Measurements from ENCODE around the gene FUBP3. TPM values are rescaled to one million over a fixed set of nuclear protein-coding genes. Genes with fewer than 3 reads are reported as not detected.

Gene FUBP3
- total RNA-seq, 4 donors from 2014 or later, result 40.6 to 64.8 (median 46.4) TPM

GRCh38 chr9:130668659-130669058 is 89.3 kb downstream of the FUBP3 start:
- TF ChIP-seq CTCF (IDR thresholded peaks at IDR 0.05), result no peak
- TF ChIP-seq POLR2AphosphoS5 (IDR thresholded peaks at IDR 0.05), result no peak
- no peak for TF ChIP-seq POLR2A (IDR thresholded peaks at IDR 0.05; ENCODE audit: low read depth)
- no peak for TF ChIP-seq EP300 (IDR thresholded peaks at IDR 0.05)
- Histone ChIP-seq H3K4me3 (no peak overlapping the region), H3K36me3 (no peaks in the 10 kb centered on the region), H3K9me3 (no peaks in the 10 kb centered on the region), H3K4me1 (peaks cover 29 to 33% (median 32%) of the 10 kb centered on the region in 4 donors), H3K27ac (replicated peaks in 1 of 4) (no peak overlapping the region), H3K27me3 (peaks cover 3 to 52% (median 38%) of the 10 kb centered on the region in 4 donors)
- intact Hi-C loops (cut with DNase I), result no loop called here
- DNase-seq (ENCODE audit: extremely low spot score), result no peak
- WGBS, result 72% methylated on average over 8 of the region's 12 CpGs

- WGBS, result 93% methylated on average over 4 of the region's 4 CpGs
- H3K4me1 ChIP-seq, result peaks cover 17 to 20% (median 18%) of the 10 kb centered on the region in 4 donors
- H3K9me3 ChIP-seq, result no peaks in the 10 kb centered on the region
- no peak overlapping the region for H3K4me3 ChIP-seq
- DNase-seq (ENCODE audit: extremely low spot score), result no peak
- H3K27ac ChIP-seq (replicated peaks in 1 of 4), result no peak overlapping the region
- peaks cover 0 to 39% (median 25%) of the 10 kb centered on the region in 4 donors for H3K27me3 ChIP-seq
- no peak for TF ChIP-seq EP300 (IDR thresholded peaks at IDR 0.05)
- TF ChIP-seq POLR2AphosphoS5 (IDR thresholded peaks at IDR 0.05), result no peak
- TF ChIP-seq POLR2A (IDR thresholded peaks at IDR 0.05; ENCODE audit: low read depth), result no peak
- TF ChIP-seq CTCF (IDR thresholded peaks at IDR 0.05), result no peak
- no peaks in the 10 kb centered on the region for H3K36me3 ChIP-seq
- intact Hi-C loops (cut with DNase I), result no loop called here
These were observed 90.6 kb downstream of the FUBP3 start for GRCh38 chr9:130669965-130670364.

- H3K4me3 ChIP-seq, result no peak overlapping the region
- H3K27me3 ChIP-seq, result peaks cover 0 to 32% (median 18%) of the 10 kb centered on the region in 4 donors
- H3K4me1 ChIP-seq, result peaks cover 10 to 13% (median 12%) of the 10 kb centered on the region in 4 donors
- TF ChIP-seq POLR2A (IDR thresholded peaks at IDR 0.05; ENCODE audit: low read depth), result no peak
- TF ChIP-seq CTCF (IDR thresholded peaks at IDR 0.05), result no peak
- no peak for TF ChIP-seq POLR2AphosphoS5 (IDR thresholded peaks at IDR 0.05)
- TF ChIP-seq EP300 (IDR thresholded peaks at IDR 0.05), result no peak
- intact Hi-C loops (cut with DNase I), result no loop called here
- H3K36me3 ChIP-seq, result no peaks in the 10 kb centered on the region
- DNase-seq (ENCODE audit: extremely low spot score), result no peak
- no peak overlapping the region for H3K27ac ChIP-seq (replicated peaks in 1 of 4)
- H3K9me3 ChIP-seq, result no peaks in the 10 kb centered on the region
- WGBS, result 91% methylated on average over 6 of the region's 6 CpGs
These were observed 91.3 kb downstream of the FUBP3 start for GRCh38 chr9:130670644-130671043.

- Histone ChIP-seq H3K4me3 (no peak overlapping the region), H3K27me3 (peaks cover 0 to 14% (median 1%) of the 10 kb centered on the region in 4 donors), H3K9me3 (no peaks in the 10 kb centered on the region), H3K36me3 (no peaks in the 10 kb centered on the region), H3K27ac (replicated peaks in 1 of 4) (no peak overlapping the region), H3K4me1 (no peaks in the 10 kb centered on the region)
- WGBS, result 89% methylated on average over 8 of the region's 8 CpGs
- DNase-seq (ENCODE audit: extremely low spot score), result no peak
- intact Hi-C loops (cut with DNase I), result no loop called here
- TF ChIP-seq EP300 (IDR thresholded peaks at IDR 0.05) (no peak), CTCF (IDR thresholded peaks at IDR 0.05) (no peak), POLR2A (IDR thresholded peaks at IDR 0.05; ENCODE audit: low read depth) (no peak), POLR2AphosphoS5 (IDR thresholded peaks at IDR 0.05) (no peak)
These were observed 93.1 kb downstream of the FUBP3 start for GRCh38 chr9:130672466-130672865.
